Epithelial cell of proximal tubule (primary cell): ENCODE results near the gene OPN1SW. TPM values are rescaled to one million over a fixed set of nuclear protein-coding genes. Genes with fewer than 3 reads are reported as not detected.

Source experiments
- DNase-seq: peaks from one replicate; pipeline ENCODE4 v3.0.0-alpha.2; 2011; ENCODE audit warnings: low read depth
- H3K4me3 ChIP-seq: 2 replicates; pipeline ENCODE4 v1.5.1; 2011; ENCODE audit warnings: low read depth, mild to moderate bottlenecking, low read length
- CTCF ChIP-seq: conservative IDR thresholded peaks from 2 replicates; pipeline ENCODE4 v1.5.1; 2012; ENCODE audit warnings: low read depth, mild to moderate bottlenecking, low read length
- total RNA-seq: library from RNA; depleted of rRNA; stranded (reverse); fragments of >200 nt; gene quantifications from 2 replicates; pipeline ENCODE4 v1.2.3, GENCODE V29; 2015

OPN1SW gene
- total RNA-seq, 1 donor from 2014 or later: not detected

- no peak for DNase-seq
- H3K4me3 ChIP-seq: no peak overlapping the region
- no peak for TF ChIP-seq CTCF
Observed at GRCh38 chr7:128734890-128735289, 40.7 kb downstream of the OPN1SW start.

GRCh38 chr7:128733278-128733645 is 42.3 kb downstream of the OPN1SW start:
- DNase-seq: no peak
- no peak for TF ChIP-seq CTCF
- no peak overlapping the region for H3K4me3 ChIP-seq

- no peak for TF ChIP-seq CTCF
- no peak overlapping the region for H3K4me3 ChIP-seq
- DNase-seq: no peak
Observed at GRCh38 chr7:128732521-128733277, 42.9 kb downstream of the OPN1SW start.

GRCh38 chr7:128731184-128731583 is 44.4 kb downstream of the OPN1SW start:
- no peak for DNase-seq
- no peak overlapping the region for H3K4me3 ChIP-seq
- no peak for TF ChIP-seq CTCF

GRCh38 chr7:128729494-128729893 is 46.1 kb downstream of the OPN1SW start:
- no peak overlapping the region for H3K4me3 ChIP-seq
- peak; percentile 83 for DNase-seq
- no peak for TF ChIP-seq CTCF

- no peak for DNase-seq
- no peak for TF ChIP-seq CTCF
- H3K4me3 ChIP-seq: no peak overlapping the region
Observed at GRCh38 chr7:128728598-128728997, 47.0 kb downstream of the OPN1SW start.

- no peak overlapping the region for H3K4me3 ChIP-seq
- no peak for TF ChIP-seq CTCF
- no peak for DNase-seq
Observed at GRCh38 chr7:128727239-128727638, 48.4 kb downstream of the OPN1SW start.
